Breast epithelium (tissue), 3 donors: ENCODE results near the gene ITPRIP.

Experiments
- CTCF ChIP-seq, 3 donors: fragments of 450-650 bp; IDR thresholded peaks; one replicate each; pipeline ENCODE4 v1.5.1; 2016 to 2017; ENCODE audit warnings: antibody characterized with exemption in 3 of 3, mild to moderate bottlenecking in 3 of 3, moderate library complexity in 3 of 3
- POLR2A ChIP-seq: fragments of 450-650 bp; IDR thresholded peaks from one replicate; pipeline ENCODE4 v1.6.1; 2016; ENCODE audit warnings: antibody characterized with exemption, mild to moderate bottlenecking, moderate library complexity

- no peak for TF ChIP-seq POLR2A
- no peak for TF ChIP-seq CTCF (IDR thresholded peaks at IDR 0.05)
Measured at GRCh38 chr10:104300736-104301292, 37.5 kb downstream of the ITPRIP start.
